Smooth muscle cell (in vitro differentiated cells): ENCODE measurements around the gene NUDT12. TPM values are rescaled to one million over a fixed set of nuclear protein-coding genes. Genes with fewer than 3 reads are reported as not detected.

Experiments
- DNase-seq: peaks from one replicate; lab custom pipeline; 2025; ENCODE audit not compliant: unreplicated experiment; lab: John Stamatoyannopoulos, UW
- H2AFZ ChIP-seq: fragments of 200-600 bp; sonication (generic); 2 replicates; pipeline ENCODE4 v1.6.0; 2016; ENCODE audit warnings: antibody characterized with exemption, low read depth, mild to moderate bottlenecking
- H3F3A ChIP-seq: fragments of 200-600 bp; sonication (generic); 2 replicates; pipeline ENCODE4 v1.6.0; 2017; ENCODE audit warnings: antibody characterized with exemption, low read depth
- H3K27ac ChIP-seq: fragments of 200-600 bp; sonication (generic); 2 replicates; pipeline ENCODE4 v1.5.1; 2016; ENCODE audit warnings: low read depth, mild to moderate bottlenecking
- H3K27me3 ChIP-seq: fragments of 200-600 bp; sonication (generic); 2 replicates; pipeline ENCODE4 v1.6.1; 2016; ENCODE audit warnings: low read depth, mild to moderate bottlenecking
- H3K36me3 ChIP-seq: fragments of 200-600 bp; sonication (generic); 2 replicates; pipeline ENCODE4 v1.5.1; 2016; ENCODE audit warnings: low read depth
- H3K4me1 ChIP-seq: fragments of 200-600 bp; sonication (generic); 2 replicates; pipeline ENCODE4 v1.5.1; 2016; ENCODE audit warnings: low read depth
- H3K4me2 ChIP-seq: fragments of 200-600 bp; sonication (generic); 2 replicates; pipeline ENCODE4 v1.6.0; 2016; ENCODE audit warnings: mild to moderate bottlenecking
- H3K4me3 ChIP-seq: fragments of 200-600 bp; sonication (generic); 2 replicates; pipeline ENCODE4 v1.5.1; 2016; ENCODE audit warnings: mild to moderate bottlenecking
- H3K79me2 ChIP-seq: fragments of 200-600 bp; sonication (generic); 2 replicates; pipeline ENCODE4 v1.6.0; 2016; ENCODE audit warnings: low read depth, mild to moderate bottlenecking
- H3K9ac ChIP-seq: fragments of 200-600 bp; sonication (generic); 2 replicates; pipeline ENCODE4 v1.6.0; 2016; ENCODE audit warnings: low read depth
- H3K9me3 ChIP-seq: fragments of 200-600 bp; sonication (generic); replicated peaks from 2 replicates; pipeline ENCODE4 v1.5.1; 2016; ENCODE audit warnings: low read depth
- H4K20me1 ChIP-seq: fragments of 200-600 bp; sonication (generic); 2 replicates; pipeline ENCODE4 v1.6.0; 2016; ENCODE audit warnings: low read depth
- WGBS: methylation state at CpG from one replicate; pipeline ENCODE4 v1.1.7; 2016; ENCODE audit warnings: low lambda C conversion rate; 5-methylcytosine and 5-hydroxymethylcytosine counted together
- polyA plus RNA-seq: library from polyadenylated mRNA; unstranded; fragments of >200 nt; fragmentation: Nextera tagmentation; extraction: Ambion mirVana; gene quantifications from 2 replicates; pipeline ENCODE4 v1.2.1, GENCODE V29; 2016
- total RNA-seq: library from RNA; depleted of rRNA; stranded (reverse); fragments of >200 nt; gene quantifications from 2 replicates; pipeline ENCODE4 v1.2.3, GENCODE V29; 2014
- TF ChIP-seq, protein P1 (sequence below): fragments of 200-600 bp; sonication (generic); IDR thresholded peaks from 2 replicates; pipeline ENCODE4 v1.5.1; 2017; ENCODE audit warnings: borderline replicate concordance, mild to moderate bottlenecking, antibody characterized with exemption; ENCODE audit not compliant: insufficient read depth, poor library complexity, severe bottlenecking

Gene NUDT12
- total and polyA plus RNA-seq, 2 experiments from 2014 or later, result 6.5 to 14.9 TPM

DNA sequence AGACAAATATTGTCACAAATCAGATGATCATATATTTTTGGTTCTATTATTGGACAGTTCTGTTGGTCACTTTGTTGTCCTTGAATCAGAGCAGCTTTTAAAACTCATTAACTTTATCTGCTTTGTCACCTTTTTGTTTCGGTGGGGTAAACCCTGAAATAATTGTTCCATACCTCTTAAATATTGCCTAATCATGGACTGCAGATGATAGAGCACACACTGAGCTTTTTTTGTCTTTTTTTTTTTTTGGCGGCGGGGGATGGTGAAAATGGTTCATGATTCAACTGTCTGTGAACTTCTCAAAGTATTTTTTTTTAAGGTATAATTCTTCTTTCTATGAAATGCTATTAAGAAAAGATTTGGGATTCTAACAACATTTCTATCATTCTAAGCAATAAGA, 1.8 kb downstream of the NUDT12 start:
- Histone ChIP-seq H3K4me3 (no peak overlapping the region), H4K20me1 (no peaks in the 10 kb centered on the region), H2AFZ (no peak overlapping the region), H3K9ac (no peak overlapping the region), H3K27me3 (no peaks in the 10 kb centered on the region), H3F3A (no peaks in the 10 kb centered on the region), H3K36me3 (no peaks in the 10 kb centered on the region), H3K27ac (no peak overlapping the region), H3K9me3 (no peaks in the 10 kb centered on the region), H3K4me2 (peak overlapping the region; percentile 97), H3K79me2 (peaks cover 12% of the 10 kb centered on the region), H3K4me1 (peaks cover 9% of the 10 kb centered on the region)
- TF ChIP-seq, protein P1, sequence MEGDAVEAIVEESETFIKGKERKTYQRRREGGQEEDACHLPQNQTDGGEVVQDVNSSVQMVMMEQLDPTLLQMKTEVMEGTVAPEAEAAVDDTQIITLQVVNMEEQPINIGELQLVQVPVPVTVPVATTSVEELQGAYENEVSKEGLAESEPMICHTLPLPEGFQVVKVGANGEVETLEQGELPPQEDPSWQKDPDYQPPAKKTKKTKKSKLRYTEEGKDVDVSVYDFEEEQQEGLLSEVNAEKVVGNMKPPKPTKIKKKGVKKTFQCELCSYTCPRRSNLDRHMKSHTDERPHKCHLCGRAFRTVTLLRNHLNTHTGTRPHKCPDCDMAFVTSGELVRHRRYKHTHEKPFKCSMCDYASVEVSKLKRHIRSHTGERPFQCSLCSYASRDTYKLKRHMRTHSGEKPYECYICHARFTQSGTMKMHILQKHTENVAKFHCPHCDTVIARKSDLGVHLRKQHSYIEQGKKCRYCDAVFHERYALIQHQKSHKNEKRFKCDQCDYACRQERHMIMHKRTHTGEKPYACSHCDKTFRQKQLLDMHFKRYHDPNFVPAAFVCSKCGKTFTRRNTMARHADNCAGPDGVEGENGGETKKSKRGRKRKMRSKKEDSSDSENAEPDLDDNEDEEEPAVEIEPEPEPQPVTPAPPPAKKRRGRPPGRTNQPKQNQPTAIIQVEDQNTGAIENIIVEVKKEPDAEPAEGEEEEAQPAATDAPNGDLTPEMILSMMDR, result no peak
- no peak for DNase-seq
- WGBS, result 94% methylated on average over 3 of the region's 3 CpGs

- no peak for DNase-seq
- Histone ChIP-seq H3K4me1 (no peaks in the 10 kb centered on the region), H2AFZ (no peak overlapping the region), H3K4me2 (no peak overlapping the region), H3K27ac (no peak overlapping the region), H3F3A (no peaks in the 10 kb centered on the region), H3K9ac (no peak overlapping the region), H3K4me3 (no peak overlapping the region), H3K79me2 (no peaks in the 10 kb centered on the region), H3K36me3 (peaks cover 16% of the 10 kb centered on the region), H3K9me3 (no peaks in the 10 kb centered on the region), H3K27me3 (no peaks in the 10 kb centered on the region), H4K20me1 (no peaks in the 10 kb centered on the region)
- TF ChIP-seq, protein P1, result no peak
- 97% methylated on average over 2 of the region's 2 CpGs for WGBS
These were observed 15.7 kb downstream of the NUDT12 start for GRCh38 chr5:103546858-103547257.

DNA sequence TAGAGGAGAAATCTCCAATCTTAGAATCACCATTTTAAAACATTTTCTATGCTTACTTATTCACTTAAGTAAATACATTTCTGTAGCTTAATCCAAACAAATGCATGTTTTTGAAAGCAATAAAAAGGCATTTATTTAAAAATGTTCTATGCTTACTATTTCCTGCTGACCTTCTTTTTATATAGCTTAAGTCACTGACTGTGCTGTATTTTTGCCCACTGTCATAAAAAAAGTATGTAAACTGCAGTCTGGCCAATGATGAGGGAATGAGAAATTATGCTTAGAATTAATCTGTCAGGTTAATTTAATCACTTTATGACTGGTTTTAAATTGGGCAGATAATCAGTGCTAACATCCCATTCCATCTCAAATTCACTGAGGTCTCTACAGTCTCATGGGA, 20.1 kb downstream of the NUDT12 start:
- no peaks in the 10 kb centered on the region for H4K20me1 ChIP-seq
- no peak overlapping the region for H3K27ac ChIP-seq
- no peaks in the 10 kb centered on the region for H3K36me3 ChIP-seq
- TF ChIP-seq, protein P1, result no peak
- H3K9ac ChIP-seq, result no peak overlapping the region
- no peaks in the 10 kb centered on the region for H3K27me3 ChIP-seq
- no peaks in the 10 kb centered on the region for H3F3A ChIP-seq
- H3K79me2 ChIP-seq, result no peaks in the 10 kb centered on the region
- no peaks in the 10 kb centered on the region for H3K9me3 ChIP-seq
- H3K4me1 ChIP-seq, result no peaks in the 10 kb centered on the region
- no peak overlapping the region for H3K4me2 ChIP-seq
- no peak overlapping the region for H3K4me3 ChIP-seq
- no peak overlapping the region for H2AFZ ChIP-seq
- DNase-seq, result no peak

DNA sequence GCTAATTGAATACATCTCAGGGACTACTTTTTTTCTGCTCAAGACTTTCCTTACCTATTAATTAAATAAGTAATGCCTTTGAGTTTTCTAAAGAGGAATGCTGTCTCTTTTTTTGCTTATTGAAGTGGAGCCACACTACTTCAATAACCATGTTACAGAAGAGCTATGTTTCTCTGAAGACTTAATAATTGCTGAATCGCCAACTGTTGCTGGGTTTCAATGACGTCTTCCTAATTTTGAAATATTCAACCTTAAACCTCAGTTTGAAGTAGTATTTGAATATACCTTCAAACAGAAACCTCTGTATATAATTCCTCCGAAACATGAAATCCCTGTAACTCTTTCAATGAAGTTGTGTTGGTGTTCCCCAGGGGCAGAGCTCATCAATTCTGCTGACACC, 21.0 kb downstream of the NUDT12 start:
- no peaks in the 10 kb centered on the region for H4K20me1 ChIP-seq
- DNase-seq, result no peak
- H3K27me3 ChIP-seq, result no peaks in the 10 kb centered on the region
- H3K9me3 ChIP-seq, result no peaks in the 10 kb centered on the region
- WGBS, result 91% methylated on average over 3 of the region's 3 CpGs
- H3F3A ChIP-seq, result no peaks in the 10 kb centered on the region
- no peaks in the 10 kb centered on the region for H3K4me1 ChIP-seq
- H3K9ac ChIP-seq, result no peak overlapping the region
- H2AFZ ChIP-seq, result no peak overlapping the region
- H3K4me2 ChIP-seq, result no peak overlapping the region
- no peaks in the 10 kb centered on the region for H3K36me3 ChIP-seq
- no peak overlapping the region for H3K4me3 ChIP-seq
- TF ChIP-seq, protein P1, result no peak
- H3K27ac ChIP-seq, result no peak overlapping the region
- no peaks in the 10 kb centered on the region for H3K79me2 ChIP-seq
